Progenitor cell of endocrine pancreas (in vitro differentiated cells): ENCODE results near the gene CDH4. TPM values are rescaled to one million over a fixed set of nuclear protein-coding genes. Genes with fewer than 3 reads are reported as not detected.

ENCODE experiments used
- DNase-seq: peaks from one replicate; pipeline ENCODE4 v3.0.0; 2021; ENCODE audit warnings: low spot score; ENCODE audit not compliant: unreplicated experiment
- H3K27ac Mint-ChIP-seq: 2 replicates; pipeline ENCODE4 v1.8.0; 2021; ENCODE audit warnings: mild to moderate bottlenecking, moderate library complexity, mixed read lengths
- H3K27me3 Mint-ChIP-seq: 2 replicates; pipeline ENCODE4 v1.8.0; 2021; ENCODE audit warnings: mixed read lengths
- H3K36me3 Mint-ChIP-seq: 2 replicates; pipeline ENCODE4 v1.8.0; 2022; ENCODE audit warnings: mixed read lengths; ENCODE audit not compliant: insufficient read depth
- H3K4me1 Mint-ChIP-seq: 2 replicates; pipeline ENCODE4 v1.8.0; 2021; ENCODE audit warnings: low read depth, mixed read lengths
- H3K4me3 Mint-ChIP-seq: 2 replicates; pipeline ENCODE4 v1.8.0; 2021; ENCODE audit warnings: low read depth, mild to moderate bottlenecking, moderate library complexity, mixed read lengths
- H3K9me3 Mint-ChIP-seq: 2 replicates; pipeline ENCODE4 v1.8.0; 2021; ENCODE audit warnings: low read depth, mixed read lengths
- total RNA-seq: library from RNA; stranded (reverse); gene quantifications from 2 replicates; pipeline ENCODE4 v1.2.1, GENCODE V29; 2021
- TF ChIP-seq, protein P1 (sequence below): fragments of 200-600 bp; sonication (generic); IDR thresholded peaks from one replicate; pipeline ENCODE4 v1.5.0; 2021; ENCODE audit warnings: antibody characterized with exemption, mild to moderate bottlenecking; ENCODE audit not compliant: unreplicated experiment

CDH4 gene
- total RNA-seq, 1 donor from 2014 or later = 0.43 TPM

DNA sequence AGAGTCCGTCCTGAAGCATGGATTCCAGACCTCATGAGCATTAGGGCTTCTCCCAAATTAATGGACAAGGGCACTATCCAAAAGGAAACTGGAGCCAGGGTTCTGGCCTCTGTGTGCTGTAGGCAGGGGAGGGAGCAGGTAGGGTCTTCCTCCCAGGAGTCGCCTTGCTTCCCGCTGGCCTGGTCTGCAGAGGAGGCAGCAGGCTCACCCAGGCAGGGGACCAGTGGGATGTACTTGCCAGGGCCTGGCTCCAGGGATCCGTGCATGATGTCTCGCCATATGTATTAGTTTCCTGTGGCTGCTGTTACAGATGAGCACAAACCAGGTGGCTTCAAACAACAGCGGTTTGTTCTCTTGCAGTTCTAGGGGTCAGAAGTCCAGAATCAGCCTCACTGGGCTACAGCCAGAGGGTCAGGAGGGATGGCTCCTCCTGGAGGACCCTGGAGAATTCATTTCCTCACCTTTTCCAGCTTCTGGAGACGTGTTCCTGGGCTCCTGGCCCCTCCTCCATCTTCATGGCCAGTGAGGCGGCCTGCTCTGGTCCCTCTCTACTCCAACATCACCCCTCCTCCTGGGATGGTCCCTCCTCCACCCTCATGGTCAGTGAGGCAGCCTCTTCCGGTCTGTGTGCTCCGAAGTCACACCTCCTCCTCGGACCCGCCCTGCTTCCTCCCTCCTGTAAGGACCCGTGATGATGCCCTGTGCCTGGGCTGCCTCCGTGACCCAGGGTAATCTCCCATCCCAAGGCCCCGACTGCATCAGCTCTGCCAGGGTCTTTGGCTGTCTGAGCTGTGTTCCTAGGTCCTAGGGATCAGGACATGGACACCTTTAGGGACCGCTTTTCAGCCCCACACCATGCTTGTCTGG lies 329.1 kb downstream of the CDH4 start:
- Mint-ChIP-seq H3K4me3 (no peak overlapping the region), H3K27me3 (peaks cover 30% of the 10 kb centered on the region), H3K27ac (no peak overlapping the region), H3K36me3 (no peaks in the 10 kb centered on the region), H3K9me3 (no peaks in the 10 kb centered on the region), H3K4me1 (peaks cover 1% of the 10 kb centered on the region)
- TF ChIP-seq, protein P1, sequence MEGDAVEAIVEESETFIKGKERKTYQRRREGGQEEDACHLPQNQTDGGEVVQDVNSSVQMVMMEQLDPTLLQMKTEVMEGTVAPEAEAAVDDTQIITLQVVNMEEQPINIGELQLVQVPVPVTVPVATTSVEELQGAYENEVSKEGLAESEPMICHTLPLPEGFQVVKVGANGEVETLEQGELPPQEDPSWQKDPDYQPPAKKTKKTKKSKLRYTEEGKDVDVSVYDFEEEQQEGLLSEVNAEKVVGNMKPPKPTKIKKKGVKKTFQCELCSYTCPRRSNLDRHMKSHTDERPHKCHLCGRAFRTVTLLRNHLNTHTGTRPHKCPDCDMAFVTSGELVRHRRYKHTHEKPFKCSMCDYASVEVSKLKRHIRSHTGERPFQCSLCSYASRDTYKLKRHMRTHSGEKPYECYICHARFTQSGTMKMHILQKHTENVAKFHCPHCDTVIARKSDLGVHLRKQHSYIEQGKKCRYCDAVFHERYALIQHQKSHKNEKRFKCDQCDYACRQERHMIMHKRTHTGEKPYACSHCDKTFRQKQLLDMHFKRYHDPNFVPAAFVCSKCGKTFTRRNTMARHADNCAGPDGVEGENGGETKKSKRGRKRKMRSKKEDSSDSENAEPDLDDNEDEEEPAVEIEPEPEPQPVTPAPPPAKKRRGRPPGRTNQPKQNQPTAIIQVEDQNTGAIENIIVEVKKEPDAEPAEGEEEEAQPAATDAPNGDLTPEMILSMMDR = no peak
- DNase-seq = no peak

DNA sequence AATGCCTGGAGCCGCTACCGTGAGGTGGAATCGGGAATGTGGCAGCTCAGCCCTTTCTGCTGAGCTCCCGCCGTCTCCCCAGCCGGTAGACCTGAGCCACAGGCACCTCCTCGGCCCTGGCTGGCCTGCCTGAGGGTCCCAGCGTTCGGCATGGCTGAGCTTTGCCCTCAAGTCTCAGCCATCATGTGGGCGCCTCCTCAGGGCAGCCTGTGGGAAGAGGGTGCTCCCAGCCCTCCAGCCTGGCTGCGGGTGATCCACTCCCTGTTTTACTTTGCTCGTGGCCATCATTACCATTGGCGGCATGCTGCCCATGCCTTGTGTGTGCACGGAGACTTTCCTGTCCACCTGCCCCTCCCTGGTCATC lies 329.7 kb downstream of the CDH4 start:
- no peaks in the 10 kb centered on the region for H3K9me3 Mint-ChIP-seq
- peak overlapping the region; percentile 86 for H3K27ac Mint-ChIP-seq
- H3K27me3 Mint-ChIP-seq = peaks cover 30% of the 10 kb centered on the region
- H3K4me1 Mint-ChIP-seq = peaks cover 1% of the 10 kb centered on the region
- TF ChIP-seq, protein P1 = no peak
- no peaks in the 10 kb centered on the region for H3K36me3 Mint-ChIP-seq
- DNase-seq = no peak
- H3K4me3 Mint-ChIP-seq = no peak overlapping the region

DNA sequence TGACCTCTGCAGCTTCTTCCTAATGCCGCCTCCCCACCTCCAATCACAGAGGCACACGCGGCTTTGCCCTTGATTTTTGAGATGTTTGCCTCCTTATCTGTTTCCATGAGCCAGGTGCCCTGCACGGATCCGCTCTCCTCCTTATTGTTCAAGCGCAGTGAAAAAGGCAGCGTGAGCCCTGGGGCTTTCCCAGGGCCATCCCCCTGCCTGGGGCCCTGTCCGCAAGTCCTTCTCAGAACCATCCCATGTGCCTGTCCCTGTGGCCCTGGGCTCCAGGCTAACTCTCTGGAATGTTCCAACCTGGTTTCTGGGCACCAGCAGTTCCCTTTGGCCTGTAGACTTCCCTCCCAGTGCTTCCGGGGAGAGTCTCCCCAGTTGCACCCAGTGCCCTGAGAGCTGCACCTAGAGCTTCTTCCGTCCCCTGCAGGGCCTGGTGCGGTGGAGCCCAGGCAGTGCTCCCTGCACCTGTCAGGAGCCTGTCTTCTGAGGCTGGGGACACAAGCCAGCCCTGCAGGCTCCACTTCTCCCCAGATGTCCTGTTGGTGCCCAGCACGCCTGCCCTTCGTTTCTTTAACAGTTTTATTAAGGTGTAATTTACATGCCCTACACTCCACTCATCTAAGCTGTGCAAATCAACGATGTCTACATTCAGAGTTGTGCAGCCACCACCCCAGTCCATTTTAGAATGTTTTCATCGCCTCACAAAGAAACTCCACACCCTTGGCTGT lies 330.3 kb downstream of the CDH4 start:
- Mint-ChIP-seq H3K4me1 (peaks cover 1% of the 10 kb centered on the region), H3K27me3 (peaks cover 30% of the 10 kb centered on the region), H3K36me3 (no peaks in the 10 kb centered on the region), H3K27ac (peak overlapping the region; percentile 86), H3K4me3 (no peak overlapping the region), H3K9me3 (no peaks in the 10 kb centered on the region)
- TF ChIP-seq, protein P1 = no peak
- DNase-seq = no peak

DNA sequence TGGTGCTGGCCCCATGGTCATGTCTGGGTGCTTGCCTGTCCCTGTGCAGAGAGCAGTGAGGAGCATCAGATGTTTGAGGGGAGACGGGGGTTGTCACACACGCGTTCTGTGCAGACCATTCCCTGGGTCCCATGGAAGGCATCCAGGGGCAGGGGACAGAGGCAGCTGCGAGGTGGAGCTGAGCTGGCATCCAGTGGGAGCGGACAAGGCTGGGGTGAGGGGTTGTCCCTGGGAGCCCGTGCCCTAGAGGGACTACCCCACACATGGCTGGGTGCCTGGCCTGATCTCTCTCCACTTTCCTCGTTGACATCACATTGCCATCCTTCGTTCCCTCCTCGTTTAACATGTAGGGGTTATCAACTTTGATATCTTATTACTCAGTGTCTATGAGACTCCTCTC lies 331.3 kb downstream of the CDH4 start:
- Mint-ChIP-seq H3K36me3 (no peaks in the 10 kb centered on the region), H3K27me3 (peaks cover 26% of the 10 kb centered on the region), H3K4me1 (peaks cover 3% of the 10 kb centered on the region), H3K27ac (no peak overlapping the region), H3K4me3 (no peak overlapping the region), H3K9me3 (no peaks in the 10 kb centered on the region)
- TF ChIP-seq, protein P1 = no peak
- DNase-seq = no peak

DNA sequence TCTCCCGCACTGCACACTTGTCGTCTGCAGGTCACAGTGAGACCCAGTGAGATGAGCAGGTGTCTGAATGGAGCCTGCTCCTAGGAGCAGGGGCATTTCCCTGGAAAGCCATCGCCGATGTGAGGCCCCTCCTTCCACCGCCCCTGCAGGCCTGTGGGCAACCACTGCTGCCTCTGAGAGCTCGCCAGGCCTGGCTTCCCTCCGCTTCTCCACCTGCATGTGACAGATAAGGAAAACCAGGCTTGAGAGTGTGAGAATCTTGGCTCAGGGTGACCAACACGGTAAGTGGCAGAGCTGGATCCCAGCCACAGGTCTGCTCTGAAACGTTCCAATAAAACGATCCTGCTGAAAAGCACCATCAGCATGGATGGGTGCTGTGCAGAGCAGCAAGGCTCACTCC lies 332.8 kb downstream of the CDH4 start:
- TF ChIP-seq, protein P1 = no peak
- Mint-ChIP-seq H3K4me1 (peaks cover 12% of the 10 kb centered on the region), H3K27me3 (peaks cover 25% of the 10 kb centered on the region), H3K4me3 (no peak overlapping the region), H3K27ac (no peak overlapping the region), H3K9me3 (no peaks in the 10 kb centered on the region), H3K36me3 (no peaks in the 10 kb centered on the region)
- DNase-seq = no peak
